Esophagus squamous epithelium (tissue), 5 donors: Measurements from ENCODE around the gene CDH6. TPM values are rescaled to one million over a fixed set of nuclear protein-coding genes. Genes with fewer than 3 reads are reported as not detected.

ENCODE experiments used
- DNase-seq: peaks from one replicate; lab custom pipeline; 2025; lab: John Stamatoyannopoulos, UW
- H3K27ac ChIP-seq, 4 donors: fragments of 200-600 bp; sonication (generic); one replicate each; pipeline ENCODE4 v1.5.1; 2016 to 2019; ENCODE audit warnings: mild to moderate bottlenecking in 1 of 4
- H3K27me3 ChIP-seq, 4 donors: fragments of 200-600 bp; sonication (generic); 1 replicate in 3 of 4; 2 replicates in 1 of 4; pipeline versions ENCODE4 v1.5.1 to v1.6.0; 2017 to 2021; ENCODE audit warnings: antibody characterized with exemption in 1 of 4
- H3K36me3 ChIP-seq, 3 donors: fragments of 200-600 bp; sonication (generic); one replicate each; pipeline ENCODE4 v1.5.1; 2016 to 2019
- H3K4me1 ChIP-seq, 3 donors: fragments of 200-600 bp; sonication (generic); one replicate each; pipeline ENCODE4 v1.5.1; 2017 to 2019
- H3K4me3 ChIP-seq, 4 donors: fragments of 200-600 bp; sonication (generic); 1 replicate in 3 of 4; 2 replicates in 1 of 4; pipeline ENCODE4 v1.5.1; 2016 to 2019; ENCODE audit warnings: mild to moderate bottlenecking in 2 of 4, moderate library complexity in 1 of 4
- H3K9me3 ChIP-seq, 3 donors: fragments of 200-600 bp; sonication (generic); one replicate each; pipeline ENCODE4 v1.5.1; 2016 to 2019
- CTCF ChIP-seq, 6 experiments: fragments of 450-650 bp in 4 of 6; fragments of 200-600 bp in 2 of 6; sonication (generic) in 2 of 6; IDR thresholded peaks; one replicate each; pipeline ENCODE4 v1.5.1; 2016 to 2019; ENCODE audit warnings: antibody characterized with exemption in 6 of 6, mild to moderate bottlenecking in 4 of 6, moderate library complexity in 4 of 6
- POLR2A ChIP-seq, 4 donors: fragments of 450-650 bp; IDR thresholded peaks; one replicate each; pipeline ENCODE4 v1.6.1; 2017; ENCODE audit warnings: antibody characterized with exemption in 4 of 4, mild to moderate bottlenecking in 4 of 4, moderate library complexity in 3 of 4
- WGBS, 2 donors: methylation state at CpG; one replicate each; pipeline ENCODE4 v1.1.5; 2018; 5-methylcytosine and 5-hydroxymethylcytosine counted together
- intact Hi-C: fragments of 100-400 bp; cut with DNase I; formaldehyde crosslinking; loops from one replicate; pipeline ENCODE4 v1.15.0; 2022
- total RNA-seq, 4 donors: library from RNA; depleted of rRNA; stranded (reverse); fragments of >200 nt; gene quantifications; one replicate each; pipeline ENCODE4 v1.1.0, GENCODE V29; 2016
- donor health status: DM: yes; HTN: yes; CAD: no.

The CDH6 gene
- total RNA-seq, 4 donors from 2014 or later: 1.5 to 5.0 (median 4.2) TPM

GRCh38 chr5:31346896-31347551 is 153.5 kb downstream of the CDH6 start:
- no peak for DNase-seq
- Histone ChIP-seq H3K27ac (no peak overlapping the region), H3K36me3 (no peaks in the 10 kb centered on the region), H3K4me1 (no peaks in the 10 kb centered on the region), H3K27me3 (no peaks in the 10 kb centered on the region), H3K4me3 (no peak overlapping the region), H3K9me3 (no peaks in the 10 kb centered on the region)
- intact Hi-C loops: no loop called here
- WGBS, 2 donors: 20 to 41% methylated on average over 3 of the region's 3 CpGs
- TF ChIP-seq POLR2A (IDR thresholded peaks at IDR 0.05): no peak
- TF ChIP-seq CTCF (IDR thresholded peaks at IDR 0.05): no peak

GRCh38 chr5:31347552-31347905 is 154.0 kb downstream of the CDH6 start:
- Histone ChIP-seq H3K36me3 (no peaks in the 10 kb centered on the region), H3K27me3 (no peaks in the 10 kb centered on the region), H3K4me1 (no peaks in the 10 kb centered on the region), H3K9me3 (no peaks in the 10 kb centered on the region), H3K4me3 (no peak overlapping the region), H3K27ac (no peak overlapping the region)
- DNase-seq: no peak
- intact Hi-C loops: no loop called here
- TF ChIP-seq POLR2A (IDR thresholded peaks at IDR 0.05) (no peak), CTCF (IDR thresholded peaks at IDR 0.05) (no peak)

GRCh38 chr5:31350395-31350794 is 156.9 kb downstream of the CDH6 start:
- no peak for DNase-seq
- Histone ChIP-seq H3K27me3 (no peaks in the 10 kb centered on the region), H3K36me3 (no peaks in the 10 kb centered on the region), H3K4me1 (no peaks in the 10 kb centered on the region), H3K9me3 (peaks cover 0 to 1% (median 0%) of the 10 kb centered on the region in 3 donors), H3K4me3 (no peak overlapping the region), H3K27ac (no peak overlapping the region)
- intact Hi-C loops: no loop called here
- 73 to 92% methylated on average over 1 of the region's 1 CpG for WGBS, 2 donors
- no peak for TF ChIP-seq CTCF (IDR thresholded peaks at IDR 0.05)
- no peak for TF ChIP-seq POLR2A (IDR thresholded peaks at IDR 0.05)

GRCh38 chr5:31355337-31355736 is 161.9 kb downstream of the CDH6 start:
- Histone ChIP-seq H3K27ac (no peak overlapping the region), H3K36me3 (no peaks in the 10 kb centered on the region), H3K27me3 (no peaks in the 10 kb centered on the region), H3K9me3 (peaks cover 0 to 6% (median 0%) of the 10 kb centered on the region in 3 donors), H3K4me1 (no peaks in the 10 kb centered on the region), H3K4me3 (no peak overlapping the region)
- DNase-seq: no peak
- intact Hi-C loops: no loop called here
- 49 to 56% methylated on average over 3 of the region's 3 CpGs for WGBS, 2 donors
- TF ChIP-seq POLR2A (IDR thresholded peaks at IDR 0.05): no peak
- TF ChIP-seq CTCF (IDR thresholded peaks at IDR 0.05): no peak

DNA sequence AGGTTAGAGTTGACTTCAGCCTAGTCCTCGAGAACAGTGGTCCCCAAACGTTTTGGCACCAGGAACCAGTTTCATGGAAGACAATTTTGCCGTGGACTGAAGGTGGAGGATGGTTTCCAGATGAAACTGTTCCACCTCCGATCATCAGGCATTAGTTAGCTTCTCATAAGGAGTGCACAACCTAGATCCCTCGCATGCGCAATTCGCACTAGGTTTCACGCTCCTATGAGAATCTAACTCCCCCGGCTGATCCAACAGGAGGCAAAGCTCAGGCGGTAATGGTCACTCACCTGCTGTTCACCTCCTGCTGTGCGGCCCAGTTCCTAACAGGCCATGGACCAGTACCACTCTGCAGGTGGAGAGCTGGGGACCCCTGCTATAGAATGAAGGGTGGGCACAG is 163.6 kb downstream of the CDH6 start:
- 75 to 85% methylated on average over 11 of the region's 11 CpGs for WGBS, 2 donors

More for the DNA sequence above, 163.6 kb downstream of the CDH6 start:
- intact Hi-C loops: no loop called here
- no peak overlapping the region for H3K27ac ChIP-seq
- no peaks in the 10 kb centered on the region for H3K27me3 ChIP-seq
- no peaks in the 10 kb centered on the region for H3K4me1 ChIP-seq
- no peaks in the 10 kb centered on the region for H3K36me3 ChIP-seq
- no peak for DNase-seq
- no peak for TF ChIP-seq CTCF (IDR thresholded peaks at IDR 0.05)
- no peak for TF ChIP-seq POLR2A (IDR thresholded peaks at IDR 0.05)
- no peak overlapping the region for H3K4me3 ChIP-seq
- H3K9me3 ChIP-seq: peaks cover 0 to 6% (median 0%) of the 10 kb centered on the region in 3 donors
